GM18498 (cell line): ENCODE results near the gene SMIM20.
"Not testable (repeated sequence)": the region's sequence is repeated elsewhere in the genome, so short reads cannot be mapped to it uniquely, and the experiment has no call there.

Experiments used
- ATAC-seq: cut with Tn5 transposase; IDR thresholded peaks from one replicate; pipeline ENCODE4 v1.9.1; 2021; ENCODE audit warnings: mild to moderate bottlenecking, moderate library complexity; ENCODE audit not compliant: unreplicated experiment

The SMIM20 gene

GRCh38 chr4:25913851-25914669 is at the start of gene SMIM20:
Gene SMIM20 (plus strand): TSS chr4:25914220. CDS start chr4:25914314, 94 bp downstream.
- ATAC-seq = peak; percentile 93

GRCh38 chr4:25865586-25865985 is 48.4 kb upstream of the SMIM20 start:
- no peak for ATAC-seq

- ATAC-seq = not testable (repeated sequence)
Observed at GRCh38 chr4:25866401-25866800, 47.6 kb upstream of the SMIM20 start.

GRCh38 chr4:25867781-25868294 is 46.2 kb upstream of the SMIM20 start:
- ATAC-seq = no peak

- peak; percentile 62 for ATAC-seq
Observed at GRCh38 chr4:25870081-25870480, 43.9 kb upstream of the SMIM20 start.

- no peak for ATAC-seq
Observed at GRCh38 chr4:25872851-25873631, 41.0 kb upstream of the SMIM20 start.

GRCh38 chr4:25873632-25874129 is 40.3 kb upstream of the SMIM20 start:
- no peak for ATAC-seq

- peak; percentile 41 for ATAC-seq
Observed at GRCh38 chr4:25874655-25875054, 39.4 kb upstream of the SMIM20 start.

- ATAC-seq = peak; percentile 71
Observed at GRCh38 chr4:25875281-25875745, 38.7 kb upstream of the SMIM20 start.

- ATAC-seq = no peak
Observed at GRCh38 chr4:25878676-25879075, 35.3 kb upstream of the SMIM20 start.

GRCh38 chr4:25879091-25879584 is 34.9 kb upstream of the SMIM20 start:
- ATAC-seq = no peak

GRCh38 chr4:25879587-25879986 is 34.4 kb upstream of the SMIM20 start:
- ATAC-seq = no peak

- peak; percentile 53 for ATAC-seq
Observed at GRCh38 chr4:25879991-25880651, 33.9 kb upstream of the SMIM20 start.

- ATAC-seq = no peak
Observed at GRCh38 chr4:25881193-25881592, 32.8 kb upstream of the SMIM20 start.

GRCh38 chr4:25882226-25882625 is 31.8 kb upstream of the SMIM20 start:
- no peak for ATAC-seq

- no peak for ATAC-seq
Observed at GRCh38 chr4:25883565-25883964, 30.5 kb upstream of the SMIM20 start.

GRCh38 chr4:25884031-25884782 is 29.8 kb upstream of the SMIM20 start:
- ATAC-seq = peak; percentile 43

- no peak for ATAC-seq
Observed at GRCh38 chr4:25888781-25889180, 25.2 kb upstream of the SMIM20 start.

GRCh38 chr4:25889589-25890503 is 24.2 kb upstream of the SMIM20 start:
- ATAC-seq = no peak
